PC-9 (cell line): Measurements from ENCODE around the gene PABPC1L.

ENCODE experiments used
- CTCF ChIP-seq: fragments of 200-600 bp; sonication (generic); conservative IDR thresholded peaks from 2 replicates; pipeline ENCODE4 v1.6.1; 2017; ENCODE audit warnings: mixed run types, antibody characterized with exemption, mild to moderate bottlenecking, moderate library complexity
- EZH2 ChIP-seq: fragments of 200-600 bp; sonication (generic); IDR thresholded peaks from 2 replicates; pipeline ENCODE4 v1.8.0; 2017; ENCODE audit warnings: antibody characterized with exemption, low read depth

GRCh38 chr20:44914924-44915323, 5.1 kb downstream of the PABPC1L start:
- TF ChIP-seq CTCF: no peak
- TF ChIP-seq EZH2: no peak
